Peyer's patch (tissue), 4 donors: ENCODE data around the gene MXD4.

Experiments
- POLR2A ChIP-seq, 2 donors: fragments of 450-650 bp; IDR thresholded peaks; one replicate each; pipeline ENCODE4 v1.5.1; 2017; ENCODE audit warnings: antibody characterized with exemption in 2 of 2, mild to moderate bottlenecking in 2 of 2, moderate library complexity in 2 of 2
- TF ChIP-seq, protein P1 (sequence below), 6 experiments: fragments of 450-650 bp in 4 of 6; fragments of 200-600 bp in 2 of 6; sonication (generic) in 1 of 6; IDR thresholded peaks; one replicate each; pipeline ENCODE4 v1.5.1; 2017 to 2019; ENCODE audit warnings: antibody characterized with exemption in 6 of 6, mild to moderate bottlenecking in 3 of 6, moderate library complexity in 1 of 6

DNA sequence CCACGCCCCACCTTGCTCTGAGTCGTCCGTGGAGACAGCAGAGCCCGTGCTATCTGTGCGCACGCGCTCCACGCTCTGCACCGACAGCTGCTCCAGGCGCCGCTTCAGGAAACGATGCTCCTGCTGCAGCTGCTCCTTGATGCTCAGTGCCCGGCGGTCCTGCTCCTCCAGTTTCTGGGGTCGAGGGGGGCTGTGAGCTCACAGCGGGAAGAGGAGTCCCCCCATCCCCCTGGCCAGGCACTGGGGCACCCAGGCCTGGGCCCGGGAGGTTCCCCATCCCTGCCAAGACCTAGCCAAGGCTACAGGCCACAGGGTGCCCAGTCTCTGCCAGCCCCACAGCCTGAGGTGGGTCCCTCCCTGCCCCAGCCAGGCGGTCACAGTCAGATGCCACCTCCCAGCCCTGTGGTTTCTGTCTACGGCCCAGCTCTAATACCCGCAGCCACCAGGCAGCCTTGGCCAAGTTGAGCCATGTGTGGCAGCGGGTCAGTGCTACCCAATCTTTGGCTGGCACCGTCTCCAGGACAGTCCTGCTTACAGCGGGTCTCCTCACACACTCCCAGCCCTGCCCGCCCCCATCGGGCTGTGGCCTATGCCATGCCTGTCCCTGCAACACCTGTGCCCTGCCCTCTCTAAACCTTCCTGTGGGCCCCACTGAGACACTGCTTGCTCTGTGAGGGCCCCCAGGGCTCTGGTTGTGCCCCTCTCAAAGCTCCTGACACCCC, 10.7 kb downstream of the MXD4 start:
- TF ChIP-seq, protein P1, sequence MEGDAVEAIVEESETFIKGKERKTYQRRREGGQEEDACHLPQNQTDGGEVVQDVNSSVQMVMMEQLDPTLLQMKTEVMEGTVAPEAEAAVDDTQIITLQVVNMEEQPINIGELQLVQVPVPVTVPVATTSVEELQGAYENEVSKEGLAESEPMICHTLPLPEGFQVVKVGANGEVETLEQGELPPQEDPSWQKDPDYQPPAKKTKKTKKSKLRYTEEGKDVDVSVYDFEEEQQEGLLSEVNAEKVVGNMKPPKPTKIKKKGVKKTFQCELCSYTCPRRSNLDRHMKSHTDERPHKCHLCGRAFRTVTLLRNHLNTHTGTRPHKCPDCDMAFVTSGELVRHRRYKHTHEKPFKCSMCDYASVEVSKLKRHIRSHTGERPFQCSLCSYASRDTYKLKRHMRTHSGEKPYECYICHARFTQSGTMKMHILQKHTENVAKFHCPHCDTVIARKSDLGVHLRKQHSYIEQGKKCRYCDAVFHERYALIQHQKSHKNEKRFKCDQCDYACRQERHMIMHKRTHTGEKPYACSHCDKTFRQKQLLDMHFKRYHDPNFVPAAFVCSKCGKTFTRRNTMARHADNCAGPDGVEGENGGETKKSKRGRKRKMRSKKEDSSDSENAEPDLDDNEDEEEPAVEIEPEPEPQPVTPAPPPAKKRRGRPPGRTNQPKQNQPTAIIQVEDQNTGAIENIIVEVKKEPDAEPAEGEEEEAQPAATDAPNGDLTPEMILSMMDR (IDR thresholded peaks at IDR 0.05): no peak
- no peak for TF ChIP-seq POLR2A (IDR thresholded peaks at IDR 0.05)
